Activated T-cell treated with anti-CD3 and anti-CD28 coated beads for 24 hours (primary cell): Measurements from ENCODE around the gene ZNF775.
A peak's percentile ranks its signal among the peaks of the same experiment; 100 is the strongest.

Experiments used
- DNase-seq: peaks from one replicate; pipeline ENCODE4 v3.0.0-alpha.2; 2020; ENCODE audit warnings: low read depth

The ZNF775 gene

GRCh38 chr7:150378853-150379440 is at the start of gene ZNF775:
Gene ZNF775 (plus strand): TSS chr7:150379330. CDS start chr7:150388471, 9,141 bp downstream.
- DNase-seq = peak; percentile 87

GRCh38 chr7:150329331-150330120 is 49.6 kb upstream of the ZNF775 start:
- no peak for DNase-seq

- DNase-seq = no peak
These were observed 48.8 kb upstream of the ZNF775 start for GRCh38 chr7:150330211-150330885.

- no peak for DNase-seq
These were observed 46.1 kb upstream of the ZNF775 start for GRCh38 chr7:150332852-150333635.

GRCh38 chr7:150333659-150334058 is 45.5 kb upstream of the ZNF775 start:
- DNase-seq = no peak

GRCh38 chr7:150334108-150334507 is 45.0 kb upstream of the ZNF775 start:
- DNase-seq = no peak

- no peak for DNase-seq
These were observed 43.9 kb upstream of the ZNF775 start for GRCh38 chr7:150335108-150335773.

GRCh38 chr7:150335774-150336112 is 43.4 kb upstream of the ZNF775 start:
- no peak for DNase-seq

- no peak for DNase-seq
These were observed 42.4 kb upstream of the ZNF775 start for GRCh38 chr7:150336746-150337145.

GRCh38 chr7:150337179-150337578 is 42.0 kb upstream of the ZNF775 start:
- no peak for DNase-seq

- DNase-seq = no peak
These were observed 41.5 kb upstream of the ZNF775 start for GRCh38 chr7:150337659-150338081.

- DNase-seq = no peak
These were observed 40.8 kb upstream of the ZNF775 start for GRCh38 chr7:150338166-150338829.

GRCh38 chr7:150339409-150339809 is 39.7 kb upstream of the ZNF775 start:
- no peak for DNase-seq

- DNase-seq = no peak
These were observed 38.9 kb upstream of the ZNF775 start for GRCh38 chr7:150340024-150340749.

GRCh38 chr7:150340875-150341262 is 38.3 kb upstream of the ZNF775 start:
- DNase-seq = no peak

GRCh38 chr7:150341263-150342120 is 37.6 kb upstream of the ZNF775 start, which contains the start of gene RARRES2:
Gene RARRES2 (minus strand): TSS chr7:150341629. CDS start chr7:150340609, 1,020 bp downstream.
- no peak for DNase-seq

GRCh38 chr7:150342121-150342408 is 37.1 kb upstream of the ZNF775 start:
- DNase-seq = no peak

GRCh38 chr7:150343225-150343624 is 35.9 kb upstream of the ZNF775 start:
- no peak for DNase-seq

- no peak for DNase-seq
These were observed 34.8 kb upstream of the ZNF775 start for GRCh38 chr7:150344299-150344698.

GRCh38 chr7:150345012-150345411 is 34.1 kb upstream of the ZNF775 start:
- DNase-seq = no peak
